ENCODE data around the gene LACRT. TPM values are rescaled to one million over a fixed set of nuclear protein-coding genes. Genes with fewer than 3 reads are reported as not detected.

LACRT gene
- total and polyA plus RNA-seq, 2 of the 4 experiments (the other 2 are of a cell fraction): not detected

DNA sequence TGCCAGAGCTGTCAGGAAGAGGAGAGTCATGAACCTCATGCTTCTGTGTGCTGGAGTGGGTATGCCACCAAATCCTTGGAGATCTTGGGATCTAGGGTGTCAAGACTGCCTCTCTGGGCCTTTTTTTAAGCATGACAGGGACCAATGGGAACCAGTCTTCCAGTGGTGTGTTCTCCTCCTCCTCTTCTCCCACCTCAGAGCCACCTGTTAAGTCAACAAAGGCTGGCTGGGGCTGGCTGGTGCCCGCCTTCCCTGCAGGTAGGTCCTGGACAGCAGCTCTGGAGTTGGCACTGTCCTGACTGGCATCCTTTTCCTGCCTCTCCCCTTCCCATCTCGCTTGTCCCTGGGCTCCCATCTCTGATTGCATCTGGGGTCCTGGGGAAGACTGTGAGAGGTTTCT, 13.6 kb upstream of the LACRT start, which contains the start of gene DCD:
Gene DCD (minus strand): TSS at position 101 of the 400 bp plus-strand sequence. CDS start 62 bp downstream, at position 39.
- H2BK5ac ChIP-seq (ENCODE audit: low read depth, low read length, poor library complexity, severe bottlenecking): no peak within 1 kb of the TSS
- H3K18ac ChIP-seq (ENCODE audit: low read depth, low read length): no peak within 1 kb of the TSS
- H3K27me3 ChIP-seq (ENCODE audit: control insufficient read depth, insufficient read depth, low read length): peaks cover 6% of the 10 kb centered on the region
- DNase-seq (no peak), ATAC-seq (ENCODE audit: low read depth) (no peak)
- H3K9ac ChIP-seq (ENCODE audit: low read depth, low read length): no peak within 1 kb of the TSS
- no peak within 1 kb of the TSS for H4K91ac ChIP-seq (ENCODE audit: insufficient read depth, low read depth, low read length)
- no peak within 1 kb of the TSS for H3K56ac ChIP-seq (ENCODE audit: extremely low read depth, insufficient read depth, low read length)
- intact Hi-C loops (cut with micrococcal nuclease) (no loop called here), dilution Hi-C loops (cut with HindIII; ENCODE audit: low sequenced_read_pairs, unreplicated experiment) (no loop called here), in situ Hi-C loops (cut with MboI; ENCODE audit: low sequenced_read_pairs) (no loop called here)
- H2AK5ac ChIP-seq (ENCODE audit: low read depth, low read length): no peak within 1 kb of the TSS
- WGBS, 2 experiments (ENCODE audit: extremely low coverage in 2 of 2, insufficient read length in 1 of 2): no CpG with 5 or more reads among the region's 2 CpGs
- no peak within 1 kb of the TSS for H3K4ac ChIP-seq (ENCODE audit: low read depth, low read length)
- H2AFZ ChIP-seq (replicated peaks; ENCODE audit: low read length, poor library complexity): no peak within 1 kb of the TSS
- BruUV-seq (replicated peaks): no TSS peak
- H3K9me1 ChIP-seq (ENCODE audit: insufficient read depth, low read length): no peaks in the 10 kb centered on the region
- no peak within 1 kb of the TSS for H3K27ac ChIP-seq (ENCODE audit: insufficient read depth, low read length)
- H4K5ac ChIP-seq (ENCODE audit: low read depth, low read length): no peak within 1 kb of the TSS
- TF ChIP-seq MXI1 (IDR thresholded peaks at IDR 0.05; ENCODE audit: borderline replicate concordance, low read depth, low read length) (no peak), CHD1 (IDR thresholded peaks at IDR 0.05; ENCODE audit: low read depth, low read length) (no peak), MAFK (IDR thresholded peaks at IDR 0.05; ENCODE audit: low read depth, low read length) (no peak), RAD21 (IDR thresholded peaks at IDR 0.05; ENCODE audit: low read length) (no peak), CEBPB (IDR thresholded peaks at IDR 0.05; ENCODE audit: low read depth, low read length) (no peak), RFX5 (IDR thresholded peaks at IDR 0.05; ENCODE audit: low read depth, low read length) (no peak), POLR2A (IDR thresholded peaks at IDR 0.05; ENCODE audit: low read depth, low read length) (no peak), RCOR1 (IDR thresholded peaks at IDR 0.05; ENCODE audit: insufficient replicate concordance, low read length) (no peak)
- TF ChIP-seq, protein P1, sequence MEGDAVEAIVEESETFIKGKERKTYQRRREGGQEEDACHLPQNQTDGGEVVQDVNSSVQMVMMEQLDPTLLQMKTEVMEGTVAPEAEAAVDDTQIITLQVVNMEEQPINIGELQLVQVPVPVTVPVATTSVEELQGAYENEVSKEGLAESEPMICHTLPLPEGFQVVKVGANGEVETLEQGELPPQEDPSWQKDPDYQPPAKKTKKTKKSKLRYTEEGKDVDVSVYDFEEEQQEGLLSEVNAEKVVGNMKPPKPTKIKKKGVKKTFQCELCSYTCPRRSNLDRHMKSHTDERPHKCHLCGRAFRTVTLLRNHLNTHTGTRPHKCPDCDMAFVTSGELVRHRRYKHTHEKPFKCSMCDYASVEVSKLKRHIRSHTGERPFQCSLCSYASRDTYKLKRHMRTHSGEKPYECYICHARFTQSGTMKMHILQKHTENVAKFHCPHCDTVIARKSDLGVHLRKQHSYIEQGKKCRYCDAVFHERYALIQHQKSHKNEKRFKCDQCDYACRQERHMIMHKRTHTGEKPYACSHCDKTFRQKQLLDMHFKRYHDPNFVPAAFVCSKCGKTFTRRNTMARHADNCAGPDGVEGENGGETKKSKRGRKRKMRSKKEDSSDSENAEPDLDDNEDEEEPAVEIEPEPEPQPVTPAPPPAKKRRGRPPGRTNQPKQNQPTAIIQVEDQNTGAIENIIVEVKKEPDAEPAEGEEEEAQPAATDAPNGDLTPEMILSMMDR (conservative IDR thresholded peaks at IDR 0.05; ENCODE audit: low read depth, low read length): no peak
- no peaks in the 10 kb centered on the region for H3K79me1 ChIP-seq (ENCODE audit: low read depth in 1 of 2, low read length in 2 of 2)
- no peak within 1 kb of the TSS for H4K8ac ChIP-seq (ENCODE audit: low read depth in 2 of 2, low read length in 2 of 2)
- no peak within 1 kb of the TSS for H3K4me2 ChIP-seq (ENCODE audit: low read depth, low read length)
- H3K4me1 ChIP-seq (ENCODE audit: control insufficient read depth, insufficient read depth, low read length): no peaks in the 10 kb centered on the region
- no peak within 1 kb of the TSS for H3K23ac ChIP-seq (ENCODE audit: low read depth, low read length)
- no peak within 1 kb of the TSS for H2BK20ac ChIP-seq (ENCODE audit: low read depth, low read length)
- no peak within 1 kb of the TSS for H2BK15ac ChIP-seq (ENCODE audit: low read depth, low read length)
- no peaks in the 10 kb centered on the region for H3K9me3 ChIP-seq (ENCODE audit: control insufficient read depth, insufficient read depth, low read length)
- no peaks in the 10 kb centered on the region for H3K36me3 ChIP-seq (ENCODE audit: control insufficient read depth, insufficient read depth, low read length)
- CTCF ChIA-PET: no interaction called here
- POLR2A ChIA-PET (ENCODE audit: unreplicated experiment): no interaction called here
- H3K4me3 ChIP-seq (ENCODE audit: insufficient read depth, low read depth, low read length): no peak within 1 kb of the TSS
- H2BK120ac ChIP-seq (ENCODE audit: low read depth, low read length): no peak within 1 kb of the TSS
- H2AK9ac ChIP-seq (replicated peaks; ENCODE audit: low read depth, low read length, poor library complexity): no peak within 1 kb of the TSS
- no peak within 1 kb of the TSS for H3K14ac ChIP-seq (replicated peaks; ENCODE audit: low read depth, low read length)
- H4K20me1 ChIP-seq (ENCODE audit: insufficient read depth, low read length): no peaks in the 10 kb centered on the region
